Spinal cord (tissue), 10 donors: Measurements from ENCODE around the gene TSR2. TPM values are rescaled to one million over a fixed set of nuclear protein-coding genes. Genes with fewer than 3 reads are reported as not detected.

Source experiments
- DNase-seq, 6 donors: peaks; one replicate each; pipeline versions ENCODE4 v3.0.0 to v3.0.0-alpha.2; 2013 to 2015; ENCODE audit warnings: low spot score in 6 of 6, low read depth in 4 of 6
- H3K27ac ChIP-seq: one replicate; pipeline ENCODE4 v1.5.1; 2013; ENCODE audit warnings: low read depth, low read length, control low read depth
- H3K27me3 ChIP-seq: one replicate; pipeline ENCODE4 v1.6.1; 2013; ENCODE audit warnings: low read length; ENCODE audit not compliant: control insufficient read depth, insufficient read depth
- H3K36me3 ChIP-seq: one replicate; pipeline ENCODE4 v1.6.1; 2013; ENCODE audit warnings: low read length; ENCODE audit not compliant: control insufficient read depth, insufficient read depth
- H3K4me1 ChIP-seq: one replicate; pipeline ENCODE4 v1.6.1; 2013; ENCODE audit warnings: low read length; ENCODE audit not compliant: control insufficient read depth, insufficient read depth
- H3K4me3 ChIP-seq: one replicate; pipeline ENCODE4 v1.5.1; 2013; ENCODE audit warnings: low read depth, low read length, control low read depth
- H3K9me3 ChIP-seq: one replicate; pipeline ENCODE4 v1.6.1; 2013; ENCODE audit warnings: low read length; ENCODE audit not compliant: control insufficient read depth, insufficient read depth
- WGBS: methylation state at CpG from one replicate; pipeline ENCODE4 v1.1.5; 2013; ENCODE audit warnings: missing lambda C conversion rate; ENCODE audit not compliant: insufficient coverage; 5-methylcytosine and 5-hydroxymethylcytosine counted together
- polyA plus RNA-seq, 2 donors: library from polyadenylated mRNA; unstranded; fragments of 120-200 nt; gene quantifications; one replicate each; pipeline ENCODE4 v1.2.1, GENCODE V29; 2013; ENCODE audit not compliant: insufficient read length in 2 of 2
- total RNA-seq, 2 donors: library from RNA; depleted of rRNA in 1 of 2; stranded (reverse); fragments of 120-200 nt in 1 of 2; fragments of >200 nt in 1 of 2; gene quantifications; one replicate each; pipeline versions ENCODE4 v1.2.3 to v1.2.4, GENCODE V29; 2013 to 2014
- donor health status: healthy.

The TSR2 gene
- total and polyA plus RNA-seq, 4 donors = 16.4 to 66.5 (median 52.3) TPM

DNA sequence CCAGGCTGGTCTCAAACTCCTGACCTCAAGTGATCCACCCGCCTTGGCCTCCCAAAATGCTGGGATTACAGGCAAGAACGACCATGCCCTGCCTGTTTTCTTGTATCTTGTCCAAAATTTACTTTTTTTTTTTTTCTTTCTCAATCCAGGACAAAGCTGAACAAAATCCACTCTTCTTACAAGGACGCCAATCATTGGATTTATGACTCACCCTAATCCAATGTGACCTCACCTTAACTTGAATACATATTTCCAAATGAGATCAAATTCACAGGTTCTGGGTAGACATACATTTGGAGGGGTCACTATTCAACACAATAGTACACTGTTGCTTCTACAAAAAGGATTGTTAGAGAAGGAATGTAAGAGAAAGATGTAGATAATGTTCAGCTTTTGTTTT is 18.0 kb upstream of the TSR2 start:
- no peaks in the 10 kb centered on the region for H3K9me3 ChIP-seq
- no peaks in the 10 kb centered on the region for H3K36me3 ChIP-seq
- H3K4me1 ChIP-seq = no peaks in the 10 kb centered on the region
- no peak overlapping the region for H3K4me3 ChIP-seq
- H3K27me3 ChIP-seq = no peaks in the 10 kb centered on the region
- WGBS = 86% methylated on average over 2 of the region's 3 CpGs
- no peak overlapping the region for H3K27ac ChIP-seq
- no peak for DNase-seq

DNA sequence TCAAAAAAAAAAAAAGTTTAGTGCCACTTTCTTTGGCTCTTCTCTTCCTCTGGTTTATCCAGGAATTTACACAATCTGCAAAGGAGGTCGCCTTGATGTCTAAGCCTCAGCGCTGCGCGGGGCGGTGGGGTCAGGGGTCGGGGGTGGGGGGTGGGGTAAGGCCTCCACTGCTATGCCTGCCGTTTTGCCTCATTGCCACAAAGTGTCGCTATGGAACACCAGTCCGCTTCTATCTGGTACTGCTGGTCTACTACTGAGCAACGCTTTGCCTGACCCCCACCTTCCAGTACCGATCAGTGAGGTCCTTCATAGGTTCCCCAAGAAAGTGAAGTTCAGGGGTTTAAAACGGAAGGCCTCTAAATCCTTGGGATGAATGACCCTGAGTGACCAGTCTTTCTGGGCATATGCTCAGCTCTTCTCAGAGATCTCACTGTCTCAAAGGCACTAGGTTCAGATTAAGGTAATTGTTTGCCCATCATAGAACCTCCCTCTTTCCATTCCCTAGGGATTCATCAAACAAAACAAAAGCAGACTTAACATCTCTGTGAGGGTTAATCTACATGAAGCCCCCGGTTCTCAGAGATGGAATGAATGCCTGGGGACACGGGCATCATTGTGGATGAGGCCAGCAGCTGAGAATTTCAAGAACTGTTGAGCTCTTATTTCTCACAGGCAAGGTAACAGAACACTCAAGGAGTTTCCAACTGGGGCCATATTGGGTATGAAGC is 16.9 kb upstream of the TSR2 start:
- Histone ChIP-seq H3K27me3 (no peaks in the 10 kb centered on the region), H3K9me3 (no peaks in the 10 kb centered on the region), H3K36me3 (no peaks in the 10 kb centered on the region), H3K4me3 (no peak overlapping the region), H3K4me1 (no peaks in the 10 kb centered on the region), H3K27ac (no peak overlapping the region)
- DNase-seq = no peak
- 54% methylated on average over 7 of the region's 14 CpGs for WGBS

- H3K4me3 ChIP-seq = no peak overlapping the region
- H3K27me3 ChIP-seq = no peaks in the 10 kb centered on the region
- DNase-seq = no peak
- H3K27ac ChIP-seq = no peak overlapping the region
- WGBS = no CpG with 5 or more reads among the region's 2 CpGs
- no peaks in the 10 kb centered on the region for H3K36me3 ChIP-seq
- H3K9me3 ChIP-seq = no peaks in the 10 kb centered on the region
- no peaks in the 10 kb centered on the region for H3K4me1 ChIP-seq
Measured at GRCh38 chrX:54427837-54428424, 12.3 kb upstream of the TSR2 start.

DNA sequence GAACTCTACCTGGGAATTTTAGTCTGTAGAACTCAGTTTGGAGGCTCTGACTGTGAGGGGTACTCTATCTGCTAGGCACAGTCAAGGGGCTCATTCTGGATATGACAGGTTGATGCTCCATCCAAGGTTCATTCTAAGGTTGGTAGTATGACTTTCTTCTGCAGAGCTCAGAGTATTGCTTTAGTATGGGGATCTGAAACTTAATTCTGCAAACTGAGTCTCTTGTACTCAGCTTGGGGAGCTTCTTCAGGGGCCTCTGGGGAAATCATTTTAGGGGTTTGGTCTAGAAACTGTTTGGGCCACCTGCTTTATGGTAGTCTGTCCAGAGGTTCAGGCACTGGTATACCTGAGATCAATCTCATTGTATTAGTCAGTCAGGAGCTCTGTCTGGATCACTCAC is 9.7 kb upstream of the TSR2 start:
- no peaks in the 10 kb centered on the region for H3K4me1 ChIP-seq
- H3K27me3 ChIP-seq = no peaks in the 10 kb centered on the region
- no peaks in the 10 kb centered on the region for H3K9me3 ChIP-seq
- no peak overlapping the region for H3K27ac ChIP-seq
- DNase-seq = no peak
- H3K4me3 ChIP-seq = no peak overlapping the region
- no peaks in the 10 kb centered on the region for H3K36me3 ChIP-seq

DNA sequence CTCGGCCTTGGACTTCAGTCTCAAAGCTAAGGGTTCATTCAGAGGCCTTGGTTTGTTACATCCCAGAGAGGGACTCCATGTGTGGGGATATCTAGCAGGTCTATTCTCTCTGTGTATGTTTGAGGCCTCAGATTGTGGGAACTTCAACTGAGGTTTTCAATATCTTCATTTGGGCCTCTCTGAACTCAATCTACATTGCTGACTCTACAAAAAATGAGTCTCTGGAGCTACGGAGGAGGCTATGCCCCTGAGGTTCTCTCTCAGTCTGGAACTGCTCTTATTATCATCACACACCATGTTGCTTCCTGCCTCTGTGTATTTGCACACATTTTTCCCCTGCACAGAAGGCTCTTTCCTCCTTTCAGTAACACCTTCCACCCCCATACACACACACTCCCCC is 5.1 kb upstream of the TSR2 start:
- Histone ChIP-seq H3K4me3 (no peak overlapping the region), H3K27ac (no peak overlapping the region), H3K9me3 (no peaks in the 10 kb centered on the region), H3K4me1 (no peaks in the 10 kb centered on the region), H3K27me3 (no peaks in the 10 kb centered on the region), H3K36me3 (no peaks in the 10 kb centered on the region)
- DNase-seq = no peak
- WGBS = 52% methylated on average over 2 of the region's 2 CpGs

GRCh38 chrX:54442790-54443189 is 2.6 kb downstream of the TSR2 start:
- Histone ChIP-seq H3K9me3 (no peaks in the 10 kb centered on the region), H3K4me1 (no peaks in the 10 kb centered on the region), H3K27ac (no peak overlapping the region), H3K4me3 (no peak overlapping the region), H3K27me3 (no peaks in the 10 kb centered on the region), H3K36me3 (peaks cover 21% of the 10 kb centered on the region)
- no peak for DNase-seq

GRCh38 chrX:54444752-54445151 is 4.5 kb downstream of the TSR2 start:
- Histone ChIP-seq H3K36me3 (peaks cover 29% of the 10 kb centered on the region), H3K27ac (no peak overlapping the region), H3K4me1 (no peaks in the 10 kb centered on the region), H3K27me3 (no peaks in the 10 kb centered on the region), H3K9me3 (no peaks in the 10 kb centered on the region), H3K4me3 (no peak overlapping the region)
- WGBS = 80% methylated on average over 5 of the region's 6 CpGs
- DNase-seq = no peak

DNA sequence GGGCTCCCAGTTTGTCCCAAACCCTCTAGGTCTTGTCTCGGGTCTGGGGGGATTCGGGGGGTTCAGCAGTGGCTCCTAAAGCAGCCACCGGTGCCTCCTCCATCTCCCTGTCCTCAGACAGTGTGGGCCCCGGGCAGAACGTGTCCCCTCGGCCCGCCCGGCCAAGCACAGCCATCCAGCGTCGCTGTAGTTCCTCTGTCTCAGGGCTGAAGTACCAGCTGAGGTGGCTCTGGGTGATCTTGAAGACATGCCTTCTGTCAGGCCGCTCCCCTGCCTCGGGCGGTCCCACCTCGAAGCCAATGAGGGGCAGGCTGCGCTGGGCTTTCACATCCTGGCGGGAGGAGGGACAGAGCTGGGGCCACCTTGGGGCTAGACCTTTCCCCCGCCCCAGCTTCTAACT is 5.9 kb downstream of the TSR2 start:
- 73% methylated on average over 16 of the region's 17 CpGs for WGBS
- Histone ChIP-seq H3K36me3 (peaks cover 32% of the 10 kb centered on the region), H3K27me3 (no peaks in the 10 kb centered on the region), H3K9me3 (no peaks in the 10 kb centered on the region), H3K4me3 (no peak overlapping the region), H3K4me1 (no peaks in the 10 kb centered on the region), H3K27ac (no peak overlapping the region)
- no peak for DNase-seq

- Histone ChIP-seq H3K9me3 (no peaks in the 10 kb centered on the region), H3K36me3 (peaks cover 32% of the 10 kb centered on the region), H3K27ac (no peak overlapping the region), H3K27me3 (no peaks in the 10 kb centered on the region), H3K4me1 (no peaks in the 10 kb centered on the region), H3K4me3 (no peak overlapping the region)
- peak in 1 of 6 donors; percentile 12 for DNase-seq
- WGBS = 73% methylated on average over 4 of the region's 5 CpGs
Measured at GRCh38 chrX:54447461-54447860, 7.3 kb downstream of the TSR2 start.

DNA sequence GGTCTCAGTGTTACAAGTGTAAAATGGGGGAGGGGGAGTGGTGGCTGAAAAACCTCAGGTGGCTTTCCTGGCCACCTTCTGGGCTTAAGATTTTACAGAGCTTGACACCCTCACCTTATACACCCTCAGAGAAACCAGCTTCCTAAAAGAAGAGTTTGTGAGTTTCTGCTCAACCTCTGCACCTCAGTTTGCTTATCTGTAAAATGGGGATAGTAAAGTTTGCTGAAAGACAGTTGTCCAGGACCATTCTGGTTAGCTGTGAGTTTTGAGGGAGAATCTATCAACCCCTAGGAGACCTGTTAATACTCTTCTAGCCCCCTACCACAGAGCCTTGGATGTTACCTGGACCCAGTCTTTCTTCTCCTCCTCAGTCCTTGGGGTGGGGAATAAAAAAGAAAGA is 9.7 kb downstream of the TSR2 start:
- Histone ChIP-seq H3K9me3 (no peaks in the 10 kb centered on the region), H3K4me1 (no peaks in the 10 kb centered on the region), H3K4me3 (no peak overlapping the region), H3K27me3 (no peaks in the 10 kb centered on the region), H3K36me3 (peaks cover 25% of the 10 kb centered on the region), H3K27ac (no peak overlapping the region)
- DNase-seq = no peak
